ENCODE measurements around the gene PRICKLE2. TPM values are rescaled to one million over a fixed set of nuclear protein-coding genes. Genes with fewer than 3 reads are reported as not detected.

Gene PRICKLE2
- total RNA-seq, 1 experiment from 2014 or later, result 3.2 TPM

DNA sequence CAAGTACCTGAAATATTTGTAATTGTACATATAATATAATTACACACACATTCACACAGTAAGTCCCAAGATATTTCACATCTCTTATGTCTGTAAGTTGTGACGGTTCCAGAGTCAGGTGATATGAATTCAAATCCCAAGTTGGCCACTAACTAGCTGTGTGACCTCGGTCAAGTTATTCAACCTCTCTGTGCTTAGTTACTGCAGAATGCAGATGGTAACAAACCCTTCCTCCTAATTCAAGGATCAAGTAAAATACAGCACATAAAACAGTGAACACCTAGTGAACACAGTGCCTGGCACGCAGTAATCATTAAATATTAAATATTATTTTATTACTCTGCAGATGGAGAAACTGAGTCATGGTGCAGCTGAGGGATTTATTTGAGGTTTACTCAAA lies 6.9 kb downstream of the PRICKLE2 start:
- Histone ChIP-seq H3K14ac (ENCODE audit: insufficient read depth, low read length) (no peak overlapping the region), H3K18ac (ENCODE audit: insufficient read length, low read depth, low read length) (no peak overlapping the region), H3K27ac (ENCODE audit: insufficient read length, low read depth, low read length) (no peak overlapping the region), H3K79me2 (ENCODE audit: insufficient read depth, low read length) (no peaks in the 10 kb centered on the region), H2BK20ac (ENCODE audit: low read depth, low read length, poor library complexity, severe bottlenecking) (no peak overlapping the region), H2AFZ (ENCODE audit: low read length) (no peak overlapping the region), H3K23me2 (ENCODE audit: insufficient read length, low read depth, low read length, poor library complexity, severe bottlenecking) (no peaks in the 10 kb centered on the region), H3K79me1 (ENCODE audit: insufficient read depth, low read depth, low read length, poor library complexity, severe bottlenecking) (no peaks in the 10 kb centered on the region), H3K27me3 (ENCODE audit: insufficient read depth, low read length) (peaks cover 9% of the 10 kb centered on the region; the same call in 1 of the 2 replicates), H3T11ph (ENCODE audit: low read length) (no peak overlapping the region), H4K8ac (replicated peaks; ENCODE audit: insufficient read length, low read depth, low read length) (no peak overlapping the region), H2BK15ac (ENCODE audit: low read depth, low read length) (no peak overlapping the region), H2BK5ac (ENCODE audit: insufficient read length, low read length) (no peak overlapping the region), H2AK5ac (ENCODE audit: insufficient read length, low read length) (no peak overlapping the region), H3K4me1 (ENCODE audit: insufficient read depth, low read length) (peaks cover 10% of the 10 kb centered on the region), H2BK120ac (ENCODE audit: low read depth, low read length, poor library complexity, severe bottlenecking) (no peak overlapping the region), H3K56ac (ENCODE audit: insufficient read length, low read depth, low read length) (no peak overlapping the region), H4K20me1 (ENCODE audit: control insufficient read depth, insufficient read depth, insufficient read length) (no peaks in the 10 kb centered on the region), H4K5ac (ENCODE audit: insufficient read length, low read depth, low read length) (no peak overlapping the region), H3K9me3 (ENCODE audit: control insufficient read depth, low read depth, low read length) (no peaks in the 10 kb centered on the region), H3K4ac (ENCODE audit: low read depth, low read length) (no peak overlapping the region), H3K23ac (ENCODE audit: insufficient read length, low read depth, low read length) (no peak overlapping the region), H3K4me2 (ENCODE audit: insufficient read depth, insufficient read length, low read length) (no peak overlapping the region), H4K91ac (ENCODE audit: insufficient read length, low read depth, low read length) (no peak overlapping the region), H2BK12ac (ENCODE audit: insufficient read length, low read depth, low read length) (no peak overlapping the region), H3K9ac (ENCODE audit: extremely low read depth, insufficient read length, low read length) (no peak overlapping the region)
- no peak for DNase-seq
- no peaks in the 10 kb centered on the region for H3K36me3 Mint-ChIP-seq (ENCODE audit: insufficient read depth in 1 of 3, low read depth in 3 of 3)
- H3K9me3 Mint-ChIP-seq, result no peaks in the 10 kb centered on the region
- H3K4me3 Mint-ChIP-seq, result no peak overlapping the region
- peaks cover 73% of the 10 kb centered on the region for H3K27me3 Mint-ChIP-seq (ENCODE audit: low read depth)
- TF ChIP-seq CTCF (conservative IDR thresholded peaks at IDR 0.05), result no peak
- H3K4me1 Mint-ChIP-seq, result peaks cover 71 to 83% of the 10 kb centered on the region in 2 experiments
- no CpG with 5 or more reads among the region's 3 CpGs for WGBS (ENCODE audit: extremely low coverage, insufficient read length, low lambda C conversion rate)
- H3K27ac Mint-ChIP-seq, result no peak overlapping the region
